Activated CD4-positive, alpha-beta memory T cell treated with anti-CD3 and anti-CD28 coated beads, Interleukin-2, amount 10 ng/mL, durations not matched to agents 7 days and 5 days (primary cell): ENCODE measurements around the gene OR5A2. TPM values are rescaled to one million over a fixed set of nuclear protein-coding genes. Genes with fewer than 3 reads are reported as not detected.

Source experiments
- total RNA-seq, 2 experiments: library from RNA; stranded (reverse); gene quantifications; one replicate each; pipeline ENCODE4 v1.2.3, GENCODE V29; 2021

The OR5A2 gene
- total RNA-seq, 2 experiments from 2014 or later: not detected

Other genes with a start within 250 kb of the OR5A2 start
- not detected for gene MPEG1, start 213.5 kb downstream of the OR5A2 start, total RNA-seq
- gene OR5AN1, start 67.5 kb downstream of the OR5A2 start, total RNA-seq: not detected
- not detected for gene OR5A1, start 10.1 kb upstream of the OR5A2 start, total RNA-seq
- not detected for gene OR4D6, start 30.5 kb upstream of the OR5A2 start, total RNA-seq
- gene OR4D10, start 46.9 kb upstream of the OR5A2 start, total RNA-seq: not detected
- not detected for gene OR4D11, start 77.2 kb upstream of the OR5A2 start, total RNA-seq
- not detected for gene OR4D9, start 85.1 kb upstream of the OR5A2 start, total RNA-seq
- 10 to 100 TPM; 40.4 to 41.5 TPM for gene OSBP, start 189.4 kb upstream of the OR5A2 start, total RNA-seq
- gene PATL1, start 242.6 kb upstream of the OR5A2 start, total RNA-seq: 10 to 100 TPM; 56.4 to 56.8 TPM